ENCODE results near the gene TRIML1. TPM values are rescaled to one million over a fixed set of nuclear protein-coding genes. Genes with fewer than 3 reads are reported as not detected.

The TRIML1 gene
- total and polyA plus RNA-seq, 2 of the 13 experiments (the other 11 are each of a cell fraction or from before 2014, with no cell fraction given) = not detected

DNA sequence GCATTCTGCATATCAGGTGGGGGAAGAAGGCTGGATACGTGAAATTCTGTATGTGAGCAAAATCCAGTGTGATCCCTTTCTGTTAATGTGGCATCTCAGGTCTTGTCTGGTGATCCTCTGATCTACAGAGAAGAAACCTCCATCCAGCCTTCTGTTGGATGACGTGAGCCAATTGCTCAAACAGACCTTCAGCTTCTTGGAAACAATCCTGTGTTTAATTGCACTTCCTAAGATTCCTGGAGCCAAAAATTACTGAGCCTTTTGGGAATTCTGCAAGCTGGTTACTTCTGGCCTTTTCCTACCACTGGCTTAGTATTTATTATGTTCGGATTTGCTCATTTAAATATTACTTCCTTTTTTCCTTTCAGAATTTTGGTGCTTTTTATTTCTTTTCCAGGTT, 51.2 kb downstream of the TRIML1 start:
- POLR2A ChIA-PET = no interaction called here

GRCh38 chr4:188194421-188194820, 55.2 kb downstream of the TRIML1 start:
- TF ChIP-seq ZNF547 (CRISPR knock-in tag; IDR thresholded peaks at IDR 0.05) = no peak
- TF ChIP-seq POLR2G (IDR thresholded peaks at IDR 0.05; ENCODE audit: low read depth, low read length) = no peak
- no peak overlapping the region for H3K4me3 ChIP-seq (replicated peaks in 1 of 3; ENCODE audit: insufficient read depth in 1 of 3, low read depth in 2 of 3, low read length in 3 of 3)
- intact Hi-C loops (cut with micrococcal nuclease; ENCODE audit: unreplicated experiment) = no loop called here
- FAIRE-seq = no peak
- POLR2A ChIA-PET = no interaction called here
- no peaks in the 10 kb centered on the region for H4K20me1 ChIP-seq (ENCODE audit: insufficient read depth, low read length)
- H3K4me2 ChIP-seq (ENCODE audit: low read depth, low read length) = no peak overlapping the region
- peaks cover 0 to 12% of the 10 kb centered on the region in 2 experiments; a peak in 2 of 5 replicates for H3K27me3 ChIP-seq (ENCODE audit: control insufficient read depth in 1 of 2, insufficient read depth in 2 of 2, low read length in 2 of 2)
- no peak overlapping the region for H3K27ac ChIP-seq (ENCODE audit: extremely low read length, insufficient read depth, low read length)
- ATAC-seq = no peak
- WGBS (ENCODE audit: low lambda C conversion rate) = 15% methylated on average over 5 of the region's 5 CpGs
- H3K9ac ChIP-seq (ENCODE audit: insufficient read depth, low read depth, low read length) = no peak overlapping the region
- H2AFZ ChIP-seq (ENCODE audit: low read length) = no peak overlapping the region
- no peaks in the 10 kb centered on the region for H3K79me2 ChIP-seq (ENCODE audit: insufficient read depth, low read length)
- H3K4me1 ChIP-seq (ENCODE audit: insufficient read depth, low read length) = no peaks in the 10 kb centered on the region
- no peaks in the 10 kb centered on the region for H3K9me3 ChIP-seq (ENCODE audit: low read length)
- in situ Hi-C loops (cut with HindIII; ENCODE audit: extremely low pct_ligation_motif_present, low pct_unique_long_range_greater_than_20kb) = no loop called here
- DNase-seq (ENCODE audit: low spot score) = no peak
- no peaks in the 10 kb centered on the region for H3K36me3 ChIP-seq (replicated peaks in 1 of 2; ENCODE audit: control insufficient read depth in 1 of 2, insufficient read depth in 2 of 2, low read length in 2 of 2)
- CTCF ChIA-PET (ENCODE audit: low intra/inter-chr PET ratio, low total read pairs) = no interaction called here
- no TSS peak for BruUV-seq (replicated peaks)

More for the DNA sequence above, 51.2 kb downstream of the TRIML1 start:
- no peak for TF ChIP-seq DNMT1 (CRISPR knock-in tag; IDR thresholded peaks at IDR 0.05)
- TF ChIP-seq ZNF792 (CRISPR knock-in tag; IDR thresholded peaks at IDR 0.05) = no peak
- intact Hi-C loops (cut with micrococcal nuclease; ENCODE audit: unreplicated experiment) (no loop called here), in situ Hi-C loops (cut with HindIII; ENCODE audit: extremely low pct_ligation_motif_present, low pct_unique_long_range_greater_than_20kb) (no loop called here)
- H3K4me2 ChIP-seq (ENCODE audit: low read depth, low read length) = no peak overlapping the region
- H3K27ac ChIP-seq (ENCODE audit: extremely low read length, insufficient read depth, low read length) = no peak overlapping the region
- H3K79me2 ChIP-seq (ENCODE audit: insufficient read depth, low read length) = no peaks in the 10 kb centered on the region
- no peaks in the 10 kb centered on the region for H3K36me3 ChIP-seq (replicated peaks in 1 of 2; ENCODE audit: control insufficient read depth in 1 of 2, insufficient read depth in 2 of 2, low read length in 2 of 2)
- DNase-seq (ENCODE audit: low spot score) (no peak), ATAC-seq (no peak), FAIRE-seq (no peak)
- CTCF ChIA-PET (ENCODE audit: low intra/inter-chr PET ratio, low total read pairs) = no interaction called here
- no peak overlapping the region for H3K4me3 ChIP-seq (replicated peaks in 1 of 3; ENCODE audit: insufficient read depth in 1 of 3, low read depth in 2 of 3, low read length in 3 of 3)
- WGBS (ENCODE audit: low lambda C conversion rate) = 45% methylated on average over 3 of the region's 3 CpGs
- H2AFZ ChIP-seq (ENCODE audit: low read length) = no peak overlapping the region
- H3K27me3 ChIP-seq (ENCODE audit: control insufficient read depth in 1 of 2, insufficient read depth in 2 of 2, low read length in 2 of 2) = peaks cover 0 to 3% of the 10 kb centered on the region in 2 experiments; a peak in 1 of 5 replicates
- H3K9ac ChIP-seq (ENCODE audit: insufficient read depth, low read depth, low read length) = no peak overlapping the region
- H4K20me1 ChIP-seq (ENCODE audit: insufficient read depth, low read length) = no peaks in the 10 kb centered on the region
- BruUV-seq (replicated peaks) = no TSS peak
- no peaks in the 10 kb centered on the region for H3K9me3 ChIP-seq (ENCODE audit: low read length)
- no peaks in the 10 kb centered on the region for H3K4me1 ChIP-seq (ENCODE audit: insufficient read depth, low read length)

Data from HepG2 (cell line).